IMR-90 (cell line): ENCODE data around the gene TREML2.

ENCODE experiments used
- CTCF ChIP-seq: conservative IDR thresholded peaks from 2 replicates; pipeline ENCODE4 v1.5.1; 2012; ENCODE audit warnings: mild to moderate bottlenecking, low read depth, low read length, improper control_type of control experiment
- ELK1 ChIP-seq: fragments of 150-350 bp; IDR thresholded peaks from 2 replicates; pipeline ENCODE4 v1.6.1; 2016; ENCODE audit warnings: low read depth, mild to moderate bottlenecking, low read length, moderate library complexity, borderline replicate concordance
- FOS ChIP-seq: fragments of 150-350 bp; IDR thresholded peaks from 2 replicates; pipeline ENCODE4 v1.6.1; 2016; ENCODE audit warnings: low read depth, low read length
- MAFK ChIP-seq: IDR thresholded peaks from 2 replicates; pipeline ENCODE4 v1.6.1; 2012; ENCODE audit warnings: low read depth, low read length, improper control_type of control experiment
- MXI1 ChIP-seq: IDR thresholded peaks from 2 replicates; pipeline ENCODE4 v1.6.1; 2012; ENCODE audit warnings: low read depth, mild to moderate bottlenecking, low read length, moderate library complexity, borderline replicate concordance
- POLR2A ChIP-seq: IDR thresholded peaks from 2 replicates; pipeline ENCODE4 v1.6.1; 2012; ENCODE audit warnings: mild to moderate bottlenecking, low read depth, low read length

DNA sequence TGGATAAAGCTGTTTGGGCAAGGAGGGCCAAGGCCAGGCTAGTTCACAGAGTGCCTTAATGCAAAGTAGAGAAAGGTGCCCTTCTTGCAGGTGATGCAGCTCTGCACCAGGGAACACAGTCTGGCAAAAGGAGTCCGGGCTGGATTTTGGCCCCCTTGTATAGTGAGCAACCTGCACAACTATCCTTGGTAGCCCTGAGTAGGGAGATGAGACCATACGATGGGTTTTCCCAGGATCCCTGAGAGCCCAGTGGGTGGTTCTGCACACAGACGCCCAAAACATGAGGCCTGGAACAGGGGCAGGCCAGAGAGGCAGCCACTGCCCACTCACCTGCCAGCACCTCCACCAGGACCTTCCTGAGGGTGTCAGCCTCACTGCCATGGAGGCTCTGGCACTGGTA, 40.0 kb downstream of the TREML2 start:
- TF ChIP-seq POLR2A (no peak), MAFK (no peak), CTCF (no peak), ELK1 (no peak), FOS (no peak), MXI1 (no peak)
